ENCODE measurements around the gene DNAH10.

The DNAH10 gene

GRCh38 chr12:123961585-123962345 lies 199.7 kb downstream of the DNAH10 start:
- TF ChIP-seq, protein P1, sequence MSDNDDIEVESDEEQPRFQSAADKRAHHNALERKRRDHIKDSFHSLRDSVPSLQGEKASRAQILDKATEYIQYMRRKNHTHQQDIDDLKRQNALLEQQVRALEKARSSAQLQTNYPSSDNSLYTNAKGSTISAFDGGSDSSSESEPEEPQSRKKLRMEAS (IDR thresholded peaks at IDR 0.05; ENCODE audit: low read depth, low read length), result no peak
- TF ChIP-seq POLR2A (IDR thresholded peaks at IDR 0.05; ENCODE audit: extremely low read depth, insufficient read length), result no peak
- no peak for TF ChIP-seq MYC (IDR thresholded peaks at IDR 0.05; ENCODE audit: low read depth, low read length)
- TF ChIP-seq, protein P2, sequence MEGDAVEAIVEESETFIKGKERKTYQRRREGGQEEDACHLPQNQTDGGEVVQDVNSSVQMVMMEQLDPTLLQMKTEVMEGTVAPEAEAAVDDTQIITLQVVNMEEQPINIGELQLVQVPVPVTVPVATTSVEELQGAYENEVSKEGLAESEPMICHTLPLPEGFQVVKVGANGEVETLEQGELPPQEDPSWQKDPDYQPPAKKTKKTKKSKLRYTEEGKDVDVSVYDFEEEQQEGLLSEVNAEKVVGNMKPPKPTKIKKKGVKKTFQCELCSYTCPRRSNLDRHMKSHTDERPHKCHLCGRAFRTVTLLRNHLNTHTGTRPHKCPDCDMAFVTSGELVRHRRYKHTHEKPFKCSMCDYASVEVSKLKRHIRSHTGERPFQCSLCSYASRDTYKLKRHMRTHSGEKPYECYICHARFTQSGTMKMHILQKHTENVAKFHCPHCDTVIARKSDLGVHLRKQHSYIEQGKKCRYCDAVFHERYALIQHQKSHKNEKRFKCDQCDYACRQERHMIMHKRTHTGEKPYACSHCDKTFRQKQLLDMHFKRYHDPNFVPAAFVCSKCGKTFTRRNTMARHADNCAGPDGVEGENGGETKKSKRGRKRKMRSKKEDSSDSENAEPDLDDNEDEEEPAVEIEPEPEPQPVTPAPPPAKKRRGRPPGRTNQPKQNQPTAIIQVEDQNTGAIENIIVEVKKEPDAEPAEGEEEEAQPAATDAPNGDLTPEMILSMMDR (IDR thresholded peaks at IDR 0.05; ENCODE audit: low read depth, low read length), result no peak
- DNase-seq (ENCODE audit: low read depth), result no peak
- H3K4me3 ChIP-seq (ENCODE audit: low read depth, low read length), result no peak overlapping the region

DNA sequence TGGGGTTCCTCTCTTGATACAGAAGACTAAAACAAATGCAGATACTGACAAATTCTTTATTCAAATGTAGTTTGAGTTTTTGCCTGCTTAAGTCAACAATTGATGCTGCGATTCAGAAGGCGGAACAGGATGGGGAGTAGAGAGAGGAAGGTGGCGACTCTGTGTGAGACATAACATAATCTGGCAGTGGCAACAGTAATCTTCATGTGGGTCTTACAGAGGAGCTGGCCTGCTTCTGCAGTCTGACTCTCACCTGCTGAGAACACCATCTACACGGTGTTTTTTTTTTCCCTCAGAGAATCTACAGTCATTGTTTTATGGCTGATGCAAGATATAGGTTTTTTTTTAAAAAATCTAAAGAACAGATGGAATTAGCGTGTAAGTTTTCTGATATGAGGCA lies 200.4 kb downstream of the DNAH10 start:
- no peak overlapping the region for H3K4me3 ChIP-seq (ENCODE audit: low read depth, low read length)
- DNase-seq (ENCODE audit: low read depth), result no peak
- no peak for TF ChIP-seq MYC (IDR thresholded peaks at IDR 0.05; ENCODE audit: low read depth, low read length)
- TF ChIP-seq, protein P2 (IDR thresholded peaks at IDR 0.05; ENCODE audit: low read depth, low read length), result no peak
- no peak for TF ChIP-seq POLR2A (IDR thresholded peaks at IDR 0.05; ENCODE audit: extremely low read depth, insufficient read length)
- TF ChIP-seq, protein P1 (IDR thresholded peaks at IDR 0.05; ENCODE audit: low read depth, low read length), result no peak

DNA sequence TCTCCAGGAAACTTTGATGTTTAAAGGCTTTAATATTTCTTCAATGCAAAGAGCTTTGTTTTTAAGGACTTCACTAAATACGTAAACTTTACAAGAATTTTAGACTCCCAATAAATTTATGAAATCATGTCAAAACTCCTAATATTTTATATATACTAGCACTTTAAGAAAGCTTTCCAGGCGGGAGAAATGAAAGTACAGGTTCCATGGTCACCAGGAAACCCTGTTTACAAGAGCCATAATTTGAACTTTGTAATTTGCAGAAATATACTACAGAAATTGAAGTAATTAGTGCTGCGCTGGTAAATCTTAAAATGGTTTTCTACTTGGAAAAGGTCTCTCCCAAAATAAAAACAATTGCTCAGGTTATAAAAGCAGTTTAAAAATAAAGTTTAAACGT lies 201.7 kb downstream of the DNAH10 start:
- TF ChIP-seq MYC (IDR thresholded peaks at IDR 0.05; ENCODE audit: low read depth, low read length), result no peak
- TF ChIP-seq POLR2A (IDR thresholded peaks at IDR 0.05; ENCODE audit: extremely low read depth, insufficient read length), result no peak
- TF ChIP-seq, protein P1 (IDR thresholded peaks at IDR 0.05; ENCODE audit: low read depth, low read length), result no peak
- TF ChIP-seq, protein P2 (IDR thresholded peaks at IDR 0.05; ENCODE audit: low read depth, low read length), result no peak
- H3K4me3 ChIP-seq (ENCODE audit: low read depth, low read length), result no peak overlapping the region
- no peak for DNase-seq (ENCODE audit: low read depth)

DNA sequence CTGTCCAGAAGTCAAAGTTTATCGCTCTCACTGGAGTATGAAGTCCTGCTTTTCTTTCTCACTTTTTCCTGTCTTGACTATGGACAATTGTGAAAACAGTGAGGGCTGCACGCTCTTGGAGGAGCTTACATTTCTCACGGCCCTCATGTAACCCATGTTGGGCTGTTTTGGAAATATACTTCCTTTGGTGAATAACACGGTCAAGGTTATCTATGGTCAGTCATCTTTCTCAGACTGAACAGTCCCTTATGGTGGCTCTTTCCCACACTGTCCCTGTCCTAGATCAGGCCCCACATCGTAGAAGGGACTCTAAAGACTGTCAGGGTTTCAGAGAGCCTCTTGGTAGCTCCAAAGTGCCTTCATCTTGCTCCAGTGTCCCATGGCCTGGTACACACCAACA lies 203.3 kb downstream of the DNAH10 start:
- no peak for DNase-seq (ENCODE audit: low read depth)
- H3K4me3 ChIP-seq (ENCODE audit: low read depth, low read length), result no peak overlapping the region
- TF ChIP-seq, protein P1 (IDR thresholded peaks at IDR 0.05; ENCODE audit: low read depth, low read length), result no peak
- TF ChIP-seq MYC (IDR thresholded peaks at IDR 0.05; ENCODE audit: low read depth, low read length), result no peak
- no peak for TF ChIP-seq POLR2A (IDR thresholded peaks at IDR 0.05; ENCODE audit: extremely low read depth, insufficient read length)

DNA sequence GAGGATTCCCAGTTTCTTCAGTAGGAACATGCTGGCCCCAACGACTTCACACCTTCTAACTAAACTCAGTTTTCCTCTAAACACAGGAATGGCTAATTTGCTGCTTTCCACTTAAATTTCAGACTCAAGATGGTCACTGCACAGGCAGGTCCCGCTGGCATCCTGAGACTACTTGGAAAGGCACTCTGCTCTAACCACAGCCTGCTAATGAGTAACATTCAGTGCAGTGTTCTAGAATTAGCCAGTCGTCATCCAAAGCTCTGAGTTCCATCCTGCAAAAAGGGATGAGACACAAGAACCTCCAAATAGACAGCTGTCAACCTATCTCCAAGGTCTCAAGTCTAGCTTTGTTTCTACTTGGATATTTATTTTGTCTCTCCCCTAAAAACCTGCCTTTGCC lies 204.5 kb downstream of the DNAH10 start:
- H3K4me3 ChIP-seq (ENCODE audit: low read depth, low read length), result no peak overlapping the region
- TF ChIP-seq, protein P1 (IDR thresholded peaks at IDR 0.05; ENCODE audit: low read depth, low read length), result no peak
- TF ChIP-seq MYC (IDR thresholded peaks at IDR 0.05; ENCODE audit: low read depth, low read length) (no peak), POLR2A (IDR thresholded peaks at IDR 0.05; ENCODE audit: extremely low read depth, insufficient read length) (no peak)
- TF ChIP-seq, protein P2 (IDR thresholded peaks at IDR 0.05; ENCODE audit: low read depth, low read length), result no peak
- no peak for DNase-seq (ENCODE audit: low read depth)

DNA sequence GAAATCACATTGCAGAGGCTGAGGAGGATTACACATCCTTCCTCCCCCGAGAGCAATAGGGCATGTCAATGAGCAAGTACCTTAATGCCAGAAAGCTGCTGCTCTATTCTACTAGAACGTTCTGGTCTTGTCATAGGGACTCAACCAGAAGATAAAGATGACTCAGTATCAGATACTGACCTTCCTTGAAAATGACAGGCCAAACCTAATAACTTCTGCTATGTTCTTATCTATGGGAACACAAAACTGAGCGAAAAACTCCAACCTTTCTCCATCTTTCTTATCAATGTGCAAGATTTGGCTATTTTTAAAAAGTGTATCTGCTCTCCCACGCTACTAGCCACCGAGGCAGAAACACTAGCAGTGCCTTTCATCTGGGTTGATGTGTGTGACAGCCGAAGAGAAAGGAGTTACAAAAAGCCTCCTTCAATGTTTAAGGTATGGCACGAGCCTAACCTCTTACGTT lies 205.1 kb downstream of the DNAH10 start:
- DNase-seq (ENCODE audit: low read depth), result no peak
- no peak overlapping the region for H3K4me3 ChIP-seq (ENCODE audit: low read depth, low read length)
- TF ChIP-seq, protein P2 (IDR thresholded peaks at IDR 0.05; ENCODE audit: low read depth, low read length), result no peak

Measured in NB4 (cell line).